Parathyroid adenoma (tissue), 2 donors: ENCODE results near the gene GSTT2B.
A peak's percentile ranks its signal among the peaks of the same experiment; 100 is the strongest.

Experiments used
- H2AFZ ChIP-seq: fragments of 300-600 bp; sonication (generic); one replicate; pipeline ENCODE4 v1.7.0; 2017; ENCODE audit warnings: antibody characterized with exemption, mild to moderate bottlenecking
- H3K27ac ChIP-seq: fragments of 300-600 bp; sonication (generic); one replicate; pipeline ENCODE4 v1.7.0; 2017
- H3K27me3 ChIP-seq: fragments of 300-600 bp; sonication (generic); one replicate; pipeline ENCODE4 v1.7.0; 2017; ENCODE audit warnings: low read length; ENCODE audit not compliant: control insufficient read depth, insufficient read depth
- H3K36me3 ChIP-seq: fragments of 300-600 bp; sonication (generic); one replicate; pipeline ENCODE4 v1.7.0; 2017; ENCODE audit warnings: low read length; ENCODE audit not compliant: control insufficient read depth, insufficient read depth
- H3K4me1 ChIP-seq: fragments of 300-600 bp; sonication (generic); one replicate; pipeline ENCODE4 v1.7.0; 2017; ENCODE audit warnings: control low read depth
- H3K4me2 ChIP-seq: fragments of 300-600 bp; sonication (generic); one replicate; pipeline ENCODE4 v1.7.0; 2017; ENCODE audit warnings: low read length
- H3K4me3 ChIP-seq: fragments of 300-600 bp; sonication (generic); one replicate; pipeline ENCODE4 v1.7.0; 2017; ENCODE audit warnings: low read depth, low read length
- H3K79me2 ChIP-seq: fragments of 300-600 bp; sonication (generic); one replicate; pipeline ENCODE4 v1.7.0; 2017; ENCODE audit warnings: control low read depth
- H3K9ac ChIP-seq: fragments of 300-600 bp; sonication (generic); one replicate; pipeline ENCODE4 v1.7.0; 2017; ENCODE audit warnings: mild to moderate bottlenecking
- H3K9me3 ChIP-seq: fragments of 300-600 bp; sonication (generic); one replicate; pipeline ENCODE4 v1.7.0; 2017; ENCODE audit warnings: low read length; ENCODE audit not compliant: control insufficient read depth
- TF ChIP-seq, protein P1 (sequence below): fragments of 300-600 bp; sonication (generic); IDR thresholded peaks from one replicate; pipeline ENCODE4 v1.7.0; 2017; ENCODE audit warnings: antibody characterized with exemption, mild to moderate bottlenecking
- donor health status: primary hyperparathyroidism.

Gene GSTT2B

DNA sequence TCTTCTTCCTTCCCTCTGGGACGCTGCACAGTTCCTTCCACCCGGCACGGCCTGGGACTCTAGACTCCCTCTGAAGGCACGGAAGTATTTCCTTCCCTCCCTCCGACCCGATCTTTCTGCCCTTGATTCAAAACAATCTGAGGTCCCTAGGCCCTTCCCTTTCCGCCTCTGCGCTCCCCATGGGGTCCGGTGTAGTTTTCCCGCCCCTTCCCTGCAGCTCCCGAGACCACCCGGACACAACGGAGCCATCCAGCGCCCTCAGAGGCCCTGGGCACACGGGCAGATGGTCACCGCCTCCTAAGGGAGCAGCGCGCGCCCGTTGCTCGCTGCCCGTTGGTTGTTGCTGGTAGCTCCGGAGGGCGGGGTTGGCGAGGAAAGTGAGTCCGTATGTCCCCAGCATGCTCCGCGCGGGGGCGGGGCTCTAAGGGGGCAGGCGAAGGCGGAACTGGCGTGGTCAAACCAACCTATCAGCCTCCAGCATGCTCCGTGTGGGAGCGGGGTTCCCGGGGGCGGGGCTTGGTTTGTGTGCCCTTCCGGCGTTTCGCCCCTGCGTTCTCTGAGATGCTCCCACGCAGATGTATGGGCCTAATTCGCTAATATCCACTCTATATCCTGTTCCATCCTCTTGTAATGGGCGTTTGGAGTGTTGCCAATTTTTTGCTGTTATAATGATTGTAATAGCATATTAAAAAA, 47.2 kb downstream of the GSTT2B start:
- peak overlapping the region; percentile 74 for H3K4me3 ChIP-seq
- peak overlapping the region; percentile 59 for H2AFZ ChIP-seq
- H3K4me1 ChIP-seq: peaks cover 6% of the 10 kb centered on the region
- no peaks in the 10 kb centered on the region for H3K9me3 ChIP-seq
- no peak overlapping the region for H3K9ac ChIP-seq
- no peaks in the 10 kb centered on the region for H3K79me2 ChIP-seq
- TF ChIP-seq, protein P1, sequence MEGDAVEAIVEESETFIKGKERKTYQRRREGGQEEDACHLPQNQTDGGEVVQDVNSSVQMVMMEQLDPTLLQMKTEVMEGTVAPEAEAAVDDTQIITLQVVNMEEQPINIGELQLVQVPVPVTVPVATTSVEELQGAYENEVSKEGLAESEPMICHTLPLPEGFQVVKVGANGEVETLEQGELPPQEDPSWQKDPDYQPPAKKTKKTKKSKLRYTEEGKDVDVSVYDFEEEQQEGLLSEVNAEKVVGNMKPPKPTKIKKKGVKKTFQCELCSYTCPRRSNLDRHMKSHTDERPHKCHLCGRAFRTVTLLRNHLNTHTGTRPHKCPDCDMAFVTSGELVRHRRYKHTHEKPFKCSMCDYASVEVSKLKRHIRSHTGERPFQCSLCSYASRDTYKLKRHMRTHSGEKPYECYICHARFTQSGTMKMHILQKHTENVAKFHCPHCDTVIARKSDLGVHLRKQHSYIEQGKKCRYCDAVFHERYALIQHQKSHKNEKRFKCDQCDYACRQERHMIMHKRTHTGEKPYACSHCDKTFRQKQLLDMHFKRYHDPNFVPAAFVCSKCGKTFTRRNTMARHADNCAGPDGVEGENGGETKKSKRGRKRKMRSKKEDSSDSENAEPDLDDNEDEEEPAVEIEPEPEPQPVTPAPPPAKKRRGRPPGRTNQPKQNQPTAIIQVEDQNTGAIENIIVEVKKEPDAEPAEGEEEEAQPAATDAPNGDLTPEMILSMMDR: no peak
- no peaks in the 10 kb centered on the region for H3K36me3 ChIP-seq
- H3K27ac ChIP-seq: peak overlapping the region; percentile 78
- no peaks in the 10 kb centered on the region for H3K27me3 ChIP-seq
- peak overlapping the region; percentile 85 for H3K4me2 ChIP-seq

DNA sequence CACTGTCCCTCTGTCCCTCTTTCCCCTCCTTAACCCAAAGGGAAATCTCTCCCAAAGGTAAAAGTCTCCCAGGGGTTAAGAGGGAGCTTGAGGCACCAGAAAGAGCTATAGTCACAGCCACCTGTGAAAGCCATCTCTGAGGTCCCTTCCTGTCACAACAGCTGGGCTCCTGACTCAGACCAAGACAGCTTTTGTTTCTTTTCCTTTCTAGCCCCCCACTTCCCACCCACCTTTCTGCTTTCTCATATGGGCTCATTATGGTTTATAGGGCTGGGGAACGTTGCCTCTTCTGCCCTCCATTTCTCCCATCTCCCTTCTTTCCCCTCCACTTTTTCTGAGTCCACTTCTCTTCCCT, 47.7 kb downstream of the GSTT2B start:
- peak overlapping the region; percentile 78 for H3K27ac ChIP-seq
- H3K79me2 ChIP-seq: no peaks in the 10 kb centered on the region
- no peaks in the 10 kb centered on the region for H3K27me3 ChIP-seq
- peak overlapping the region; percentile 85 for H3K4me2 ChIP-seq
- no peaks in the 10 kb centered on the region for H3K9me3 ChIP-seq
- H3K9ac ChIP-seq: no peak overlapping the region
- peak overlapping the region; percentile 59 for H2AFZ ChIP-seq
- TF ChIP-seq, protein P1: no peak
- H3K4me1 ChIP-seq: peaks cover 9% of the 10 kb centered on the region
- peak overlapping the region; percentile 74 for H3K4me3 ChIP-seq
- no peaks in the 10 kb centered on the region for H3K36me3 ChIP-seq

DNA sequence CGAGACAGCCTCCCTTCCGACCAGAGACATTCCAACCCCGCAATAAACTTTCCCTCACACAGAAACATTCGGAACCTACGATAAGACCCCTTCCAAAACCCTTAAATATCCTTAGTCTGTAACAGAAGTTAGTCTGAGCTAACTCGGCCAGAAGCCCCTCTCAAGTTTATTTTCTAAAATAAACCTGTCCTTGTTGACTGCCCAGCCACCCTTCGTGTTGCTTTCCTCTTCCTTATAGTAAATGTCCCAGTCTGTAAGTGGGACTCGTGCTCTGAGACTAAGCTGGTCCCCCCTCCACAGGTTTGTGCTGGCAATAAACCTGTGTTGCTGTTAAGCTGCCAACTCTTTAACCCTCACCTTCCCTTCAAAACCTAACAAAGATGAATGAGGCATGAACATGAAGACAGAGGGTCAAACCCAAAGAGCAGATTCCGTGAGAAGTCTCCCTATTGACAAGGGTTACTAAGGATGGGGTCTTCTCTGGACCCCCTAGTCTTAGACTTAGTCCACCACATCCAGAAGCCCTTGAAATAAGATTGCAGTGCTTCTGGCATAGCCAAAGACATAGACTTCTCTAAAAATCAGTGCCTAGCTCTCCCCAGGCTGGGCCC, 48.6 kb downstream of the GSTT2B start:
- Histone ChIP-seq H3K79me2 (no peaks in the 10 kb centered on the region), H3K36me3 (no peaks in the 10 kb centered on the region), H3K4me2 (no peak overlapping the region), H3K4me1 (peaks cover 9% of the 10 kb centered on the region), H3K27me3 (no peaks in the 10 kb centered on the region), H2AFZ (no peak overlapping the region), H3K27ac (no peak overlapping the region), H3K9me3 (no peaks in the 10 kb centered on the region), H3K4me3 (peak overlapping the region; percentile 74), H3K9ac (no peak overlapping the region)
- TF ChIP-seq, protein P1: no peak

DNA sequence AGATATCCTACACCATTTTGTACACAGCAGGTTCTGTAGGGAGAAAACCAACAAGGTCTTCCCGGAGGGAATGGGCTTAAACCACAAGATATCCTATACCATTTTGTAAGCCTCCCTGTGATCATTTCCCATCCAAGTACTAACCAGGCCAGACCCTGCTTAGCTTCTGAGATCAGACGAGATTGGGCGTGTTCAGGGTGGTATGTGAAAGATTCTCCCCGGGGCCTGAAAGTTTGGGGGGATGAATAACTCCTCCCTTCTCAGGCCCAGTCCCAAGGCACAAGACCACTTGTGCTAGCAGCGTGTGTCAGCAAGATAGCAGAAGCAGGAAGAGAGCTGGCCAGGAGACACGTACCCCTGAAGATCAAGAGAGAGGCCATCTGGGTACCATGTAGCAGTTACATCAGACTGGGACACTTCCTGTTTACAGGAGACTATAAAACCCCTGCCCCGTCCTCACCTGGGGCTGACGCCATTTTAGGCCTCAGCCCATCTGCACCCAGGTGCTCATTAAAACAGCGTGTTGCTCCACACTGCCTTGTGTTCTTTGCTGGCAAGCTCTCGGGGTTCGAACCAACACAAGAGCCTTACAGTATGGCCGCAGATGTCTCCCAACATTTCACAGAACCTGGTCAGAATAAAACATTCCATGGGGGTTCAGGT, 49.5 kb downstream of the GSTT2B start:
- Histone ChIP-seq H3K79me2 (no peaks in the 10 kb centered on the region), H3K9me3 (no peaks in the 10 kb centered on the region), H3K9ac (no peak overlapping the region), H3K36me3 (no peaks in the 10 kb centered on the region), H3K4me2 (no peak overlapping the region), H3K27ac (no peak overlapping the region), H2AFZ (no peak overlapping the region), H3K27me3 (no peaks in the 10 kb centered on the region), H3K4me1 (peaks cover 9% of the 10 kb centered on the region), H3K4me3 (no peak overlapping the region)
- TF ChIP-seq, protein P1: no peak
